ENCODE results near the gene CMTM8. TPM values are rescaled to one million over a fixed set of nuclear protein-coding genes. Genes with fewer than 3 reads are reported as not detected.

The CMTM8 gene
- total RNA-seq, 1 donor from 2014 or later = 5.7 TPM

GRCh38 chr3:32239307-32240158 is 1.1 kb downstream of the CMTM8 start:
- peak overlapping the region; percentile 88 for H3K4me3 ChIP-seq
- intact Hi-C loops (cut with micrococcal nuclease) = loop anchor here (5.0 to 10.0 kb wide), 2 partner anchors 37 to 65 kb away; no protein-coding TSS in a partner anchor
- H3K27ac ChIP-seq (replicated peaks) = peak overlapping the region; percentile 92
- H3K4me1 ChIP-seq = peaks cover 41% of the 10 kb centered on the region
- peaks cover 15% of the 10 kb centered on the region for H3K9me3 ChIP-seq (replicated peaks)
- no peaks in the 10 kb centered on the region for H3K36me3 ChIP-seq
- no peaks in the 10 kb centered on the region for H3K27me3 ChIP-seq (ENCODE audit: low read depth)
- no peak for DNase-seq
- TF ChIP-seq CTCF (IDR thresholded peaks at IDR 0.05; ENCODE audit: borderline replicate concordance) = no peak

GRCh38 chr3:32240159-32240545 is 1.7 kb downstream of the CMTM8 start:
- Histone ChIP-seq H3K4me1 (peaks cover 41% of the 10 kb centered on the region), H3K4me3 (peak overlapping the region; percentile 88), H3K9me3 (replicated peaks) (peaks cover 15% of the 10 kb centered on the region), H3K36me3 (no peaks in the 10 kb centered on the region), H3K27me3 (ENCODE audit: low read depth) (no peaks in the 10 kb centered on the region), H3K27ac (replicated peaks) (peak overlapping the region; percentile 92)
- DNase-seq = no peak
- peak; percentile 55 for TF ChIP-seq CTCF (IDR thresholded peaks at IDR 0.05; ENCODE audit: borderline replicate concordance)
- intact Hi-C loops (cut with micrococcal nuclease) = loop anchor here (10.0 kb wide), 1 partner anchor 65 kb away; no protein-coding TSS in a partner anchor

GRCh38 chr3:32241100-32241499 is 2.6 kb downstream of the CMTM8 start:
- no peak for DNase-seq
- no peak for TF ChIP-seq CTCF (IDR thresholded peaks at IDR 0.05; ENCODE audit: borderline replicate concordance)
- Histone ChIP-seq H3K27ac (replicated peaks) (no peak overlapping the region), H3K4me3 (no peak overlapping the region), H3K4me1 (peaks cover 41% of the 10 kb centered on the region), H3K9me3 (replicated peaks) (peaks cover 9% of the 10 kb centered on the region), H3K36me3 (no peaks in the 10 kb centered on the region), H3K27me3 (ENCODE audit: low read depth) (no peaks in the 10 kb centered on the region)
- intact Hi-C loops (cut with micrococcal nuclease) = loop anchor here (10.0 kb wide), 1 partner anchor 66 kb away; no protein-coding TSS in a partner anchor

GRCh38 chr3:32243519-32243918 is 5.0 kb downstream of the CMTM8 start:
- Histone ChIP-seq H3K27me3 (ENCODE audit: low read depth) (no peaks in the 10 kb centered on the region), H3K4me3 (no peak overlapping the region), H3K9me3 (replicated peaks) (no peaks in the 10 kb centered on the region), H3K4me1 (peaks cover 28% of the 10 kb centered on the region), H3K27ac (replicated peaks) (no peak overlapping the region), H3K36me3 (no peaks in the 10 kb centered on the region)
- no peak for TF ChIP-seq CTCF (IDR thresholded peaks at IDR 0.05; ENCODE audit: borderline replicate concordance)
- intact Hi-C loops (cut with micrococcal nuclease) = loop anchor here (10.0 kb wide), 1 partner anchor 69 kb away; no protein-coding TSS in a partner anchor
- no peak for DNase-seq

- Histone ChIP-seq H3K4me1 (peaks cover 11% of the 10 kb centered on the region), H3K27ac (replicated peaks) (no peak overlapping the region), H3K36me3 (no peaks in the 10 kb centered on the region), H3K27me3 (ENCODE audit: low read depth) (no peaks in the 10 kb centered on the region), H3K9me3 (replicated peaks) (no peaks in the 10 kb centered on the region), H3K4me3 (no peak overlapping the region)
- no peak for DNase-seq
- intact Hi-C loops (cut with micrococcal nuclease) = loop anchor here (10.0 kb wide), 1 partner anchor 70 kb away; no protein-coding TSS in a partner anchor
- TF ChIP-seq CTCF (IDR thresholded peaks at IDR 0.05; ENCODE audit: borderline replicate concordance) = no peak
These were observed 6.7 kb downstream of the CMTM8 start for GRCh38 chr3:32245200-32245599.

Measured in left ventricle myocardium inferior (tissue), 1 donor.